GM21825 (cell line): ENCODE measurements around the gene FXYD5.
"Not testable (repeated sequence)": the region's sequence is repeated elsewhere in the genome, so short reads cannot be mapped to it uniquely, and the experiment has no call there.

Source experiments
- ATAC-seq: cut with Tn5 transposase; IDR thresholded peaks from one replicate; pipeline ENCODE4 v1.9.1; 2021; ENCODE audit warnings: mild to moderate bottlenecking, moderate library complexity; ENCODE audit not compliant: unreplicated experiment

FXYD5 gene

DNA sequence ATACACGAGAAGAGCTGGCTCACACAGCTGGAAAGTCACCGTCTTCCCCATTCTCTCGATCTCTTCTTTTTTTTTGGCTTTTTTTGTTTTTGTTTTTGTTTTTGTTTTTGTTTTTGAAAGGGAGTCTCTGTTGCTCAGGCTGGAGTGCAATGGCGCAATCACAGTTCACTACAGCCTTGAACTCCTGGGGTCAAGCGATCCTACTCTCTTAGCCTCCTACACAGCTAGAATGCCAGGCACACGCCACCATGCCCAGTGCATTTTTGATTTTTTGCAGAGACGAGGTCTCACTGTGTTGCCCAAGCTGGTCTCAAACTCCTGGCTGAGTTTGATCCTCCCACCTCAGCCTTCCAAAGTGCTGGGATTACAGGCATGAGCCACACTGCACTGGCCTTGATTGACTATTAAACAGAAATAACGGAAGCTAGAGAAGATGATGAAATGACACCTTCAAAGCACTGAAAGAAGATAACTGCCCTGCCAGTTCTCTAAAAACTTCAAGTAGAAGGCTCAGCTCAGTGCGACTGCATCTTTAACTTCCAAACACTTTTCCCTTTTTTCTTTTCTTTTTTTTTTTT, 34.9 kb upstream of the FXYD5 start:
- ATAC-seq, result no peak

GRCh38 chr19:35120492-35120891, 34.0 kb upstream of the FXYD5 start:
- no peak for ATAC-seq

- no peak for ATAC-seq
Measured at GRCh38 chr19:35120898-35121297, 33.6 kb upstream of the FXYD5 start.

DNA sequence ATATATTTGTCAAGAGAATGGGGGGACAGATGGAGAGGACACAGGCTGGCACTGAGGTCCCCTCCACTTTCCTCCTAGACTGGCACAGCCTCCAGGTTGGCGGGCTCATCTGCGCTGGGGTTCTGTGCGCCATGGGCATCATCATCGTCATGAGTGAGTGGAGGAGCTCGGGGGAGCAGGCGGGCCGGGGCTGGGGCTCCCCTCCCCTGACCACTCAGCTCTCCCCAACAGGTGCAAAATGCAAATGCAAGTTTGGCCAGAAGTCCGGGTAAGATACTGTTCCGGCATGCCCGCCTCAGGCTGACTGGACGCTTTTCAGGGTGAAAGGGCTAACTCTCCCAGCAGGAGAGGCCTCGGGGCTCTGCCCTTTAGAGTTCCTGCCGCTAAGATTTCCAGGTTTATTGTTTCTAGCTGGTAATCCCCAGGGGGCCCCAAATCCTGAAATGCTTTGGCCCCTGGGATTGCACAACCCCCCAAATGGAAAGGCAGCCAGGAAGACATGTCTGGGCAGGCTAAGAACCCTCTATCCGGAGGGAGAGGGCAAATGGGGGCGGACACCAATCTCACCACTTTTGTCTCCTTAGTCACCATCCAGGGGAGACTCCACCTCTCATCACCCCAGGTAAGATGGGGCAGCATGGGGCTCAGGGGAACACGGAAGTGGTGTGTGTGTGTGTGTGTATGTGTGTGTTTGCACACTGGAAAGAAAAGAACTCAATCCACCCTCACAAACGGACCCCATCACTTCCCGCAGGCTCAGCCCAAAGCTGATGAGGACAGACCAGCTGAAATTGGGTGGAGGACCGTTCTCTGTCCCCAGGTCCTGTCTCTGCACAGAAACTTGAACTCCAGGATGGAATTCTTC, 31.6 kb upstream of the FXYD5 start:
- ATAC-seq, result no peak

DNA sequence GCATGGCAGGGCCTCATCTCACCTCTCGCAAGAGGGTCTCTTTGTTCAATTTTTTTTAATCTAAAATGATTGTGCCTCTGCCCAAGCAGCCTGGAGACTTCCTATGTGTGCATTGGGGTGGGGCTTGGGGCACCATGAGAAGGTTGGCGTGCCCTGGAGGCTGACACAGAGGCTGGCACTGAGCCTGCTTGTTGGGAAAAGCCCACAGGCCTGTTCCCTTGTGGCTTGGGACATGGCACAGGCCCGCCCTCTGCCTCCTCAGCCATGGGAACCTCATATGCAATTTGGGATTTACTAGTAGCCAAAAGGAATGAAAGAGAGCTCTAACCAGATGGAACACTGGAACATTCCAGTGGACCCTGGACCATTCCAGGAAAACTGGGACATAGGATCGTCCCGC, 31.0 kb upstream of the FXYD5 start:
- no peak for ATAC-seq

GRCh38 chr19:35124098-35125060, 30.2 kb upstream of the FXYD5 start:
- ATAC-seq, result peak; percentile 65

- ATAC-seq, result no peak
Measured at GRCh38 chr19:35125270-35125717, 29.2 kb upstream of the FXYD5 start.

DNA sequence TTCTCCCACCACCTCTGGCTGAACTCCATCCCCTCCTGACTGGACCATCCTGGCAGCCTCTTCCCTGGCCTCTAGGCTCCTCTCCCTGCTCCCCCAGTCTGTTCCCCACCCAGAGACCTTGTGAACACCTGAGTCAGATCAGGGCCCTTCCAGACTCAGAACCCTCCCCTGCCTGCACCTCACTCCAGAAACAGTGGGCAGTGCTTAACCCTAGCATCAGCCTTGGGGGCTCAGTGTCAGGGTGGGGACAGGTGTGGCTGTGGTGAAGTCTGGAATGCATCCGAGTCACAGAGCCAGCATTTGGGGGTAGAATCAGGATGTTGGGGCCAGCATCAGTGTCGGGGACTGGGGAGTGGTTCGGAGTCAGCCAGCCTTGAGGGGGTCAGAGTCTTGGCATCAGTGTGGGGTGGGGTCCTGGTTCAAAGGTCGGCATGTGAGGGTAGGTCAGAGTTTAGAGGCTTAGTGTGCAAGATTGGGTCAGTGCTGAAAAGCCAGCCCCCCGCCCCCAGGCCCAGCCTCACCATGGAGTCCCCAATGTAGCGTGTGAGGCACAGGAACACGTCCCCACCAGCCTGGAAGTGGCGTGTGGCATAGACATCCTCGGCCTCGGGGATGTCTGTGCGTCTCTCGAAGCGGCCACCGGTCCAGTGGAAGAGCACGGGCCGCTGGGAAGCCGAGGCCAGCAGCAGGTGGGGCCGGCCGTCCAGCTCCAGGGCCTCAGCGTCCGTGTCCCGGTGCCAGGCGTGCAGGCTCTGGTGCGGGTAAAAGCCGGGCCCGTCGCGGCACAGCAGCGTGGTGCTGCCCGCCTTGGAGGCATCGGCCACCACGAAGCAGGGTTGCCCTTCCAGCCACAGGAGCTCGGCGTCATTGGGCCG, 28.5 kb upstream of the FXYD5 start:
- ATAC-seq, result no peak

- ATAC-seq, result no peak
Measured at GRCh38 chr19:35126624-35126959, 27.9 kb upstream of the FXYD5 start.

- no peak for ATAC-seq
Measured at GRCh38 chr19:35127871-35128270, 26.7 kb upstream of the FXYD5 start.

GRCh38 chr19:35128398-35129057, 26.0 kb upstream of the FXYD5 start:
- ATAC-seq, result no peak

DNA sequence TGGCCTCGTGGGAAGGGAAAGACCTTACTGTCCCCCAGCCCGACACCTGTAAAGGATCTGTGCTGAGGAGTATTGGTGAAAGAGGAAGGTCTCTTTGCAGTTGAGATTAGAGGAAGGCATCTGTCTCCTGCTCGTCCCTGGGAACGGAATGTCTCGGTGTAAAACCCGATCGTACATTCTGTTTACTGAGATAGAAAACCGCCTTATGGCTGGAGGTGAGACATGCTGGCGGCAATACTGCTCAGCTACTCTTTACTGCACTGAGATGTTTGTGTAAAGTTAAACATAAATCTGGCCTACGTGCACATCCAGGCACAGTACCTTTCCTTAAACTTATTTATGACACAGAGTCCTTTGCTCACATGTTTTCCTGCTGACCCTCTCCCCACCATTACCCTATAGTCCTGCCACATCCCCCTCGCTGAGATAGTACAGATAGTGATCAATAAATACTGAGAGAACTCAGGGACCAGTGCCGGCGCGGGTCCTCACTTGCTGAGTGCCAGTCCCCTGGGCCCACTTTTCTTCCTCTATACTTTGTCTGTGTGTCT, 24.7 kb upstream of the FXYD5 start:
- not testable (repeated sequence) for ATAC-seq

GRCh38 chr19:35130761-35131720, 23.5 kb upstream of the FXYD5 start:
- no peak for ATAC-seq

- no peak for ATAC-seq
Measured at GRCh38 chr19:35132254-35132653, 22.3 kb upstream of the FXYD5 start.

DNA sequence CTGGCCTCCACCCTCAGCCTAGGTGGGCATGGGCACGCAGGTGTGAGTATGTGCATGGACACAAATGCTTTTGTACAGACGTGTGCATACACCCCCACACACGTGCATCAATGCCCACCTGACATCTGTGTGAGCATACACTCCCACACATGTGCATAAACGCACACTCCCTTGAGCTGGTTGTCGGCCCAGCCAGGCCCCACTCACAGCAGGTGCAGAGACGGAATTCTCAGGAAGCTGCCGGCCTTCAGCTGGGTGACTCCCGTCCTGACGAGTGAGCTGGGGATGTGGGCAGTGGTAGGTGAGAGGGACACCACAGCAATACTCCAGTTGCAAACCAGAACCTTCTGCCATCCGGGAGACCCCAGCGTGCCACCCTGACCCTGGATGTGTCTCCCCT, 20.7 kb upstream of the FXYD5 start:
- ATAC-seq, result no peak

GRCh38 chr19:35134601-35135242, 19.8 kb upstream of the FXYD5 start, which contains the start of gene LGI4:
LGI4 (minus strand) TSS chr19:35135059; CDS start chr19:35134680, 379 bp downstream.
- ATAC-seq, result no peak

DNA sequence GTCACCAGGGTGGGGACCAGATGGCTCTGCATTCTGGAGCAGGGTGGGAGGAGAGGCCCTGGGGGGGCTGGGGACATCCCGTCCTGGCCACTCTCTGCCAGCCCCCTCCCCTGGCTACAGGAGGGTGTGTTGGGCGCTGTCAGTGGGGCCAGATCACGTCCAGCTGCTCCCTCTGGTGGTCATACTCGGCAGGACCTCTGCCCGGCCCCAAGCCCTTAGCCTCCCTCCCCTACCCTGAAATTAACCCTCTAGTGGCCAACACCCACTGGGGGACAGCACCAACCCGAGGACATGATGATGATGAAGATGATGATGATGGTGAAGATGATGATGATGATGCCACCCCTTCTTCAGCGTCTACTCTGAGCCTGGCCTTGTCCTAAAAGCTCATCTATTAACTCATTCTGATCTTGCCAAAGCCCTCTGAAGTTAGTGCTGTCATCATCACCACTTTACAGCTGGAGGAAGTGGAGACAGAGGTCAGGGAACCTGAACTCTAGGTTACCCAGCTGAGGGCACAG, 19.1 kb upstream of the FXYD5 start:
- no peak for ATAC-seq

- no peak for ATAC-seq
Measured at GRCh38 chr19:35136231-35136630, 18.3 kb upstream of the FXYD5 start.
